ENCODE measurements around the gene DIDO1.

The DIDO1 gene

DNA sequence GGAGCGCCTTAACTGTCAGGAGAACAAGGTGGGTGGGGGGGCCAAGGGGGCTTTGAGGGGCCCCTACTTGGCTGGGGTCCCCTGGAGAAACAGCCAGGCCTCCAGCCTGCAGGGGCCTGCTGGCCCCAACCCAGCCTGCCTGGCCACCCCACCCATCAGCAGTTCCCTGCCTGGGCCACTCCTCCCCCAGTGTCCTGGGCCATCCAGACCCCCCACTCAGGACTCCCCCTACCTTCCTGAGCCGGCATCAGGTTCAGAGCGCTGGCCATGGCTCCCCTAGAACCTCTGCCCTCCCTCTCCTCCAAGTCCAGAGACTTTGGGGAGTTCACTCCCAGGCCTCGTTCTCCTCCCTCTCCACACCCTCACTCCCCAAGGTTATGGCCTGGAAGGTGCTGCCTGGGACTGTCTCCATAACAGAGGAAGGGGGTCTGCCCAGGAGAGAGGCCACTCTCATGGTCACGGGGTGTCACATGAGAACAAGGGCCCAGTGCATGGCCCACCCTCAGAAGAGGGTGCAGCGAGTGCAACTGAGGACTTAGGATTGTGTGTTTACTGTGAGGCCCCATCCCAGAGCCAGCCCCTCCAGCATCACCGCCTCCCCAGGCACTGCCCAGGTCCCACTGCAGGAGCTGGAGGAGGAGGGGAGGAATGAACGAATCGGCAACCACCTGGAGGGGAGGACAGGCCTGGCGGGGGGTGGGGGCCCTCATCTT lies 32.2 kb upstream of the DIDO1 start:
- no peak for TF ChIP-seq ZNF274 (IDR thresholded peaks at IDR 0.05; ENCODE audit: low read depth, low read length)
- H3K4me3 ChIP-seq (ENCODE audit: low read length) = no peak overlapping the region

DNA sequence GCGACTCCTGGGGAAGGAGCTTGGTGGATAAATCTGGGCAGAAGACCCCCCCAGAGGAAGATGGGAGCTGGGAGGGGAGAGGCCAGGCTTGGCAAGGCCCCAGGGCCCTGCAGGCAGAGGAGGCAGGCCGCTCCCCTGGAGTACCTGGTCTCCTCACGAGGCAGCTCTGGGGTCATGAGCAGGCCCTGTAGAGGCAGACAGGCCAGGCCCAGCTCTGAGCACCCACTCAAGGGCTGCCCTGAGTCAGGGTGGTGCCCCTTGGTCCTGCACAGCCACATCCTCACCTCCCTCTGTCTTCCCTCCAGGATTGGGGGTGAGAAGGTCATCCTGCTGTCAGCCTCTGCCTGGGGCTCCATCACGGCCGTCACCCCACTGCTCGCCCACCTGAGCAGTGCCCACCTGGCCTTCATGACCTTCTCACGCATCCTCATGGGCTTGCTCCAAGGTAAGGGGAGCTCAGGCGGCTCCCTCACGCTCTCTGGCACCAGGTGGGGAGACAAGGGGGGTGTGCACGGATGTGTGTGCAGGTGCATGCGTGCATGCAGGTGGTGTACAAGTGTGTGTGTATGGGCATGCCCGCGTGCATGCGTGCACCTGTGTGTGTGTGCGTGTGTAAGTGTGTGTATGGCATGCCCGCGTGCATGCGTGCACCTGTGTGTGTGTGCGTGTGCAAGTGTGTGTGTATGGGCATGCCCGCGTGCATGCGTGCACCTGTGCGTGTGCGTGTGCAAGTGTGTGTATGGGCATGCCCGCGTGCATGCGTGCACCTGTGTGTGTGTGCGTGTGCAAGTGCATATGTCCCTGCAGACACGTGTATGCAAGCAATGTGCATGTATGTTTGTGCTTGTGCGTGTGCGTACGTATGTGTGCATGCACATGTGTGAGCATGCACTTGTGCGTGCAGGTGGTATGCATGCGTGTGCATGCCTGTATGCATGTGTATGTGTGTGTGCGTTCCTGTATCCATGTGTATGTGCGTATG lies 31.1 kb upstream of the DIDO1 start:
- H3K4me3 ChIP-seq (ENCODE audit: low read length) = no peak overlapping the region
- TF ChIP-seq ZNF274 (IDR thresholded peaks at IDR 0.05; ENCODE audit: low read depth, low read length) = no peak

GRCh38 chr20:62956387-62957135 lies 30.3 kb upstream of the DIDO1 start:
- no peak overlapping the region for H3K4me3 ChIP-seq (ENCODE audit: low read length)
- TF ChIP-seq ZNF274 (IDR thresholded peaks at IDR 0.05; ENCODE audit: low read depth, low read length) = no peak

- H3K4me3 ChIP-seq (ENCODE audit: low read length) = no peak overlapping the region
- no peak for TF ChIP-seq ZNF274 (IDR thresholded peaks at IDR 0.05; ENCODE audit: low read depth, low read length)
Measured at GRCh38 chr20:62955519-62956386, 29.4 kb upstream of the DIDO1 start.

- H3K4me3 ChIP-seq (ENCODE audit: low read length) = peak overlapping the region; percentile 62; the same call in 1 of the 2 replicates
Measured at GRCh38 chr20:62953839-62954703, 27.8 kb upstream of the DIDO1 start.

DNA sequence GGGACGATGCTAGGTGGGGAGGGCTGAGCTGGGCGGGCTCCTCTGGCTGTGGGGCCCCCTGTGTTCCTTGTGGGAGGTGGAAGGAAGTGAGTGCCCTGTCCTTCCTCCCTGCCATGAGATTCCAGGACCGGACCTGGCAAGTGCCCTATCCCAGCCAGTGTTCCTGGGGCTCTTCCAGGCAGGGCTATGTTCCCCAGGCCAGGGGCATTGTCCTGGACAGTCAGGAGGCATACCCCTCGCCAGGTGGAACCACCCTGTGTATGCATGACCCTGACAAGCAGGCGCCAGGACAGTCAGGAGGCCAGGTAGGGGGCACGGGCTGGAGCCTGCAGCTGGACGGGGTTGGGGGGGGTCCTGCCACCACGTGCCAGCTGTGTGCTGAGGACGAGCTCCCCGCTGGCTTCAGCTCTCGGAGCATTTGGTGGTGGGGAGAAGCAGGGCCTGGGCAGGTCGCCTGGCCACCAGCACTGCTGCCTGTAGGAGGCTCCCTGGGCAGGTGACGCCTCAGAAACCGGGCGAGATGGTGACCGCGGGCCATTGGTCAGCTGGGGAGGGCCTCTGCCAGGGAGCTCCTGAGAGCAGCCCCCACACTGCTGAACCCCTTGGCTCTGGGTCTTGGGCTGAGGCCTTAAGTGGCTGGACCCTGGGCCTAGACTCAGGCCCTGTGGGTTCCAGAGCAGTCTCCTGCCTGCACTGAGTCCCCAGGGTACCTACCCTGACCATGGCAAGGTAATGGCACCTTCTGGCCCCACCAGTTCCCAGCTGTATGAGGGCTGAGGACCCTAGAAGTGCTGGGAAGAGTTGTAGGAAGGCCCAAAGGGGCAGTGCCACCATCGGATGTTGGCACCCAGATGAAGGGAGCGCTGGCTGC lies 26.9 kb upstream of the DIDO1 start:
- peak overlapping the region; percentile 62; the same call in 1 of the 2 replicates for H3K4me3 ChIP-seq (ENCODE audit: low read length)
- TF ChIP-seq ZNF274 (IDR thresholded peaks at IDR 0.05; ENCODE audit: low read depth, low read length) = no peak

More at GRCh38 chr20:62953839-62954703, 27.8 kb upstream of the DIDO1 start:
- no peak for TF ChIP-seq ZNF274 (IDR thresholded peaks at IDR 0.05; ENCODE audit: low read depth, low read length)

DNA sequence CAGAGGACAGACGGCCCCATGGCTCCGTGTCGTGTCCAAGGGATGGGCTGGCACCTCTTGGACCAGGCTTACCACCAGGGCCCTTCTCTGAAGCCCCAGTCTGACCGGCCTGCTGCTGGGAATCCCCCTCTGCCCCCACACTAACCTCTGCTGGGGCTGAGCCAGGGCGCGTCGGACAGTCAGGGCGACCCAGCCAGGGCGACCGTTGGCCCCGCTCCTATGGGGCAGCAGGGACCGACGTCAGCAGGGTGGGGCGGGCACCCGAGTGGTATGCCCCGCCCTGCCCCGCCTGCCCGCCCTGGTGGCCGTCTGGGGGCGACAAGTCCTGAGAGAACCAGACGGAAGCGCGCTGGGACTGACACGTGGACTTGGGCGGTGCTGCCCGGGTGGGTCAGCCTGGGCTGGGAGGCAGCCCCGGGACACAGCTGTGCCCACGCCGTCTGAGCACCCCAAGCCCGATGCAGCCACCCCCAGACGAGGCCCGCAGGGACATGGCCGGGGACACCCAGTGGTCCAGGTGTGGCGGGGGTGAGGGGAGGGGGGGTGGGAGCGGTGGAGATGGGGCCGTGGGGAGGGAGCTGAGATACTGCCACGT lies 26.2 kb upstream of the DIDO1 start, which contains the start of gene SLC17A9:
TSS of gene SLC17A9 (plus strand) at position 337 of the 595 bp plus-strand sequence. CDS start at position 459, 122 bp downstream.
- peak within 1 kb of the TSS; percentile 62; the same call in 1 of the 2 replicates for H3K4me3 ChIP-seq (ENCODE audit: low read length)
- no peak for TF ChIP-seq ZNF274 (IDR thresholded peaks at IDR 0.05; ENCODE audit: low read depth, low read length)

DNA sequence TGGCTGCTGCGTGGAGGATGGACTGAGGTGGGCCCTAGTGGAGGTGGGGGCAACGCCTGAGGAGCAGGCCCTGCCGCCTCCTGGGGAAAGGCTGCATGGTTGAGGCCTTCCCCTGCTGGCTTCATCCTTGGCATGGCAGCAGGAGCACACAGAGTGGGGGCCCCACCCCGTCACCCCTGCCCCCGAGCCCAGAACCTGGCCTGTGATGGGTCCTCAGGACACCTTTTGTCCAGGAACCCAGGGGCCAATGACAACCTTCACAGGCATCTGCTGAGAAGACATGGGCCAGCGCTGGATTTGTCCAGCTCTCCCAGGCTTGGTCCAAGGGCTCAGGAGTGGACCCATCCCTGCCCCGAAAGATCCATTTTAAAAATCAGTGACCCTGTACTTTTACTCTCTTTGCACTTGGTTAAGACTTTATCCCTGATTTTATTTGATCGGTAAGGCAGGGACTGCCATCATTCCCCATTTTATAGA lies 25.6 kb upstream of the DIDO1 start:
- H3K4me3 ChIP-seq (ENCODE audit: low read length) = peak overlapping the region; percentile 62; the same call in 1 of the 2 replicates
- no peak for TF ChIP-seq ZNF274 (IDR thresholded peaks at IDR 0.05; ENCODE audit: low read depth, low read length)

- no peak overlapping the region; the same call in 1 of the 2 replicates for H3K4me3 ChIP-seq (ENCODE audit: low read length)
- TF ChIP-seq ZNF274 (IDR thresholded peaks at IDR 0.05; ENCODE audit: low read depth, low read length) = no peak
Measured at GRCh38 chr20:62951143-62951895, 25.0 kb upstream of the DIDO1 start.

DNA sequence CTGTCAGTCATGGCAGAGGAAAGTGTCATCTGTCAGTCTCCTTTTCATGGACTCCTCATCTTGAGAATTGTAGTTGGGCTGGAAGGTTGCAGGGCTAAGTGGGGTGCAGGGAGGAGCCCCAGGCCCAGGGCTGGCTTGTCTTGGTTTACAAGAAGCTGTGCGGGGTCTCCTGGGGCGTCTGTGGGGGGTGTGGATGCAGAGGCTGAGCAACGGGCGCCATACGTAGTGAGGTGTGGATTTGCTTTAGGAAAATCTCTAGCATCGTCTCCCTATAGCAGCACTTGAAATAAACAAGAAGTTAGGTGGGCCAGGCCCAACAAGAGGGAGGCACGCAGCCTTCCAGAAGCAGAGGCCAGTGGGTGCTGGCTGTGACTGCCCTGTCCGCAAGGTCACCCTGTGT lies 24.4 kb upstream of the DIDO1 start:
- no peak overlapping the region for H3K4me3 ChIP-seq (ENCODE audit: low read length)
- TF ChIP-seq ZNF274 (IDR thresholded peaks at IDR 0.05; ENCODE audit: low read depth, low read length) = no peak

Measured in GM08714 (cell line).